Lung (tissue), 12 donors: Measurements from ENCODE around the gene SETBP1. TPM values are rescaled to one million over a fixed set of nuclear protein-coding genes. Genes with fewer than 3 reads are reported as not detected.

Experiments used
- ATAC-seq: fragments of 200-7000 bp; cut with Tn5 transposase; one replicate; pipeline ENCODE4 v1.9.1; 2020; ENCODE audit warnings: moderate number of reproducible peaks; ENCODE audit not compliant: insufficient read depth, low FRiP score
- DNase-seq, 3 donors: peaks; one replicate each; pipeline ENCODE4 v3.0.0-alpha.2; 2013 to 2017
- H3K27ac ChIP-seq, 2 donors: one replicate each; pipeline ENCODE4 v1.5.1; 2013; ENCODE audit warnings: mild to moderate bottlenecking in 2 of 2, moderate library complexity in 2 of 2, control low read depth in 1 of 2, inconsistent platforms in 1 of 2, low read depth in 1 of 2, low read length in 1 of 2
- H3K27me3 ChIP-seq, 3 donors: one replicate each; pipeline ENCODE4 v1.5.1; 2013; ENCODE audit warnings: low read length in 2 of 3; ENCODE audit not compliant: control insufficient read depth in 3 of 3, insufficient read depth in 3 of 3
- H3K36me3 ChIP-seq, 4 donors: one replicate each; pipeline ENCODE4 v1.5.1; 2013; ENCODE audit warnings: low read length in 4 of 4, mild to moderate bottlenecking in 1 of 4, moderate library complexity in 1 of 4; ENCODE audit not compliant: control insufficient read depth in 4 of 4, insufficient read depth in 4 of 4
- H3K4me1 ChIP-seq, 5 donors: one replicate each; pipeline ENCODE4 v1.5.1; 2013; ENCODE audit warnings: low read length in 5 of 5, mild to moderate bottlenecking in 2 of 5, moderate library complexity in 1 of 5; ENCODE audit not compliant: control insufficient read depth in 5 of 5, insufficient read depth in 5 of 5
- H3K4me3 ChIP-seq: one replicate; pipeline ENCODE4 v1.5.1; 2013; ENCODE audit warnings: mild to moderate bottlenecking, control low read depth, moderate library complexity
- H3K9ac ChIP-seq, 2 donors: one replicate each; pipeline ENCODE4 v1.5.1; 2013; ENCODE audit warnings: low read length in 2 of 2, control low read depth in 1 of 2; ENCODE audit not compliant: insufficient read depth in 1 of 2
- H3K9me3 ChIP-seq, 4 donors: one replicate each; pipeline ENCODE4 v1.5.1; 2013; ENCODE audit warnings: low read length in 3 of 4, mild to moderate bottlenecking in 1 of 4, moderate library complexity in 1 of 4; ENCODE audit not compliant: control insufficient read depth in 4 of 4, insufficient read depth in 3 of 4
- WGBS, 2 donors: extraction: QIAGEN DNeasy Blood & Tissue Kit; methylation state at CpG; one replicate each; pipeline ENCODE4 v1.1.7; 2013; 5-methylcytosine and 5-hydroxymethylcytosine counted together
- polyA plus RNA-seq, 2 donors: library from polyadenylated mRNA; stranded (reverse); fragments of 200-250 nt; gene quantifications; one replicate each; pipeline ENCODE4 v1.2.1, GENCODE V29; 2013
- total RNA-seq, 2 donors: library from RNA; depleted of rRNA in 1 of 2; stranded (reverse); fragments of >200 nt in 1 of 2; gene quantifications; one replicate each; pipeline ENCODE4 v1.2.1, GENCODE V29; 2014 to 2021
- TF ChIP-seq, protein P1 (sequence below): IDR thresholded peaks from 2 replicates; pipeline ENCODE4 v1.5.1; 2012; ENCODE audit warnings: mild to moderate bottlenecking; ENCODE audit errors: control extremely low read depth, extremely low read depth
- donor health status: control.
- donor health status: control.
- donor health status: Bipolar disorder and iron deficiency.
- donor health status: healthy.
- donor health status: DM: yes; HTN: yes; CAD: no.

SETBP1 gene
- total and polyA plus RNA-seq, 4 donors = 1.6 to 43.8 (median 16.6) TPM

DNA sequence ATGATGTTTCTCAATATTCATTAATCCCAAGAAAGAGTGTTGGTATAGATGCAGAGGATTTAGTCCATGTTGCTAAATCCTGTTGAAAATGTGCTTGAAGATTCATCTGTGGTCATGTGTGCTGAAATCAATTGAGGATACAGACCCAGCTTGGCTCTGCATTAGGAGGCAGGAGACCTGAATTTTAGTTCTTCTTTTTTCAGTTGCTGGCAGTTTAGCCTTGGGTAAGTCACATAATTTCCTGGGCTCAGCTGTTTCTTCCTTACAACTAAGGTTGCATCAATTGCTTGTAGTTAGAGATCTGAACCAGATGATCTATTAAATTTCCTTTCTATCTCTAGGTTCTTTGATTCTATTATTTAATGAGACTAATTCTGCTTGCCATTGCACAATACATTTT lies 54.4 kb downstream of the SETBP1 start:
- Histone ChIP-seq H3K9me3 (no peaks in the 10 kb centered on the region), H3K4me1 (peaks cover 0 to 3% (median 0%) of the 10 kb centered on the region in 5 donors), H3K9ac (no peak overlapping the region), H3K27me3 (no peaks in the 10 kb centered on the region), H3K27ac (no peak overlapping the region), H3K36me3 (peaks cover 0 to 19% (median 5%) of the 10 kb centered on the region in 4 donors), H3K4me3 (no peak overlapping the region)
- DNase-seq (no peak), ATAC-seq (no peak)
- TF ChIP-seq, protein P1, sequence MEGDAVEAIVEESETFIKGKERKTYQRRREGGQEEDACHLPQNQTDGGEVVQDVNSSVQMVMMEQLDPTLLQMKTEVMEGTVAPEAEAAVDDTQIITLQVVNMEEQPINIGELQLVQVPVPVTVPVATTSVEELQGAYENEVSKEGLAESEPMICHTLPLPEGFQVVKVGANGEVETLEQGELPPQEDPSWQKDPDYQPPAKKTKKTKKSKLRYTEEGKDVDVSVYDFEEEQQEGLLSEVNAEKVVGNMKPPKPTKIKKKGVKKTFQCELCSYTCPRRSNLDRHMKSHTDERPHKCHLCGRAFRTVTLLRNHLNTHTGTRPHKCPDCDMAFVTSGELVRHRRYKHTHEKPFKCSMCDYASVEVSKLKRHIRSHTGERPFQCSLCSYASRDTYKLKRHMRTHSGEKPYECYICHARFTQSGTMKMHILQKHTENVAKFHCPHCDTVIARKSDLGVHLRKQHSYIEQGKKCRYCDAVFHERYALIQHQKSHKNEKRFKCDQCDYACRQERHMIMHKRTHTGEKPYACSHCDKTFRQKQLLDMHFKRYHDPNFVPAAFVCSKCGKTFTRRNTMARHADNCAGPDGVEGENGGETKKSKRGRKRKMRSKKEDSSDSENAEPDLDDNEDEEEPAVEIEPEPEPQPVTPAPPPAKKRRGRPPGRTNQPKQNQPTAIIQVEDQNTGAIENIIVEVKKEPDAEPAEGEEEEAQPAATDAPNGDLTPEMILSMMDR = no peak

GRCh38 chr18:44736664-44737380 lies 56.1 kb downstream of the SETBP1 start:
- no peak overlapping the region for H3K4me3 ChIP-seq
- DNase-seq (no peak), ATAC-seq (no peak)
- peaks cover 0 to 21% (median 5%) of the 10 kb centered on the region in 4 donors for H3K36me3 ChIP-seq
- H3K9me3 ChIP-seq = no peaks in the 10 kb centered on the region
- H3K4me1 ChIP-seq = peaks cover 2 to 11% (median 7%) of the 10 kb centered on the region in 5 donors
- TF ChIP-seq, protein P1 = no peak
- H3K9ac ChIP-seq = no peak overlapping the region
- H3K27me3 ChIP-seq = no peaks in the 10 kb centered on the region
- 79 to 83% methylated on average over 3 of the region's 3 CpGs for WGBS, 2 donors
- H3K27ac ChIP-seq = peak overlapping the region in 1 of 2 donors; percentile 6

GRCh38 chr18:44737623-44738022 lies 56.9 kb downstream of the SETBP1 start:
- H3K9ac ChIP-seq = no peak overlapping the region
- WGBS, 2 donors = 82 to 91% methylated on average over 3 of the region's 3 CpGs
- H3K4me1 ChIP-seq = peaks cover 2 to 19% (median 14%) of the 10 kb centered on the region in 5 donors
- no peak overlapping the region for H3K27ac ChIP-seq
- H3K36me3 ChIP-seq = peaks cover 0 to 17% (median 5%) of the 10 kb centered on the region in 4 donors
- no peaks in the 10 kb centered on the region for H3K9me3 ChIP-seq
- DNase-seq = no peak
- H3K27me3 ChIP-seq = no peaks in the 10 kb centered on the region
- H3K4me3 ChIP-seq = no peak overlapping the region
- TF ChIP-seq, protein P1 = no peak
- no peak for ATAC-seq
